Mesodermal cell (in vitro differentiated cells): ENCODE measurements around the gene MACF1.
A peak's percentile ranks its signal among the peaks of the same experiment; 100 is the strongest.
"Not testable (repeated sequence)": the region's sequence is repeated elsewhere in the genome, so short reads cannot be mapped to it uniquely, and the experiment has no call there.

Experiments used
- H3K27ac ChIP-seq: 2 replicates; pipeline ENCODE4 v1.7.0; 2013; ENCODE audit warnings: mild to moderate bottlenecking, low read depth, low read length, moderate library complexity; ENCODE audit not compliant: severe bottlenecking
- H3K36me3 ChIP-seq: 2 replicates; pipeline ENCODE4 v1.7.1; 2013; ENCODE audit warnings: mild to moderate bottlenecking, low read length, moderate library complexity; ENCODE audit not compliant: control insufficient read depth, insufficient read depth
- H3K4me1 ChIP-seq: one replicate; pipeline ENCODE4 v1.7.1; 2013; ENCODE audit warnings: mild to moderate bottlenecking, low read length; ENCODE audit not compliant: insufficient read depth, control insufficient read depth, poor library complexity, severe bottlenecking
- H3K4me3 ChIP-seq: 2 replicates; pipeline ENCODE4 v1.7.0; 2013; ENCODE audit warnings: low read length, control low read depth, mild to moderate bottlenecking; ENCODE audit not compliant: insufficient read depth, poor library complexity, severe bottlenecking; ENCODE audit errors: extremely low read depth
- H3K9me3 ChIP-seq: 2 replicates; pipeline ENCODE4 v1.7.1; 2013; ENCODE audit warnings: mild to moderate bottlenecking, low read length, moderate library complexity; ENCODE audit not compliant: control insufficient read depth
- WGBS, 2 experiments: methylation state at CpG; one replicate each; pipeline ENCODE4 v1.1.5; 2013; ENCODE audit warnings: missing lambda C conversion rate in 2 of 2; ENCODE audit not compliant: insufficient coverage in 2 of 2; 5-methylcytosine and 5-hydroxymethylcytosine counted together

The MACF1 gene

GRCh38 chr1:39505289-39505688 lies 300.8 kb downstream of the MACF1 start:
- H3K9me3 ChIP-seq: no peaks in the 10 kb centered on the region

DNA sequence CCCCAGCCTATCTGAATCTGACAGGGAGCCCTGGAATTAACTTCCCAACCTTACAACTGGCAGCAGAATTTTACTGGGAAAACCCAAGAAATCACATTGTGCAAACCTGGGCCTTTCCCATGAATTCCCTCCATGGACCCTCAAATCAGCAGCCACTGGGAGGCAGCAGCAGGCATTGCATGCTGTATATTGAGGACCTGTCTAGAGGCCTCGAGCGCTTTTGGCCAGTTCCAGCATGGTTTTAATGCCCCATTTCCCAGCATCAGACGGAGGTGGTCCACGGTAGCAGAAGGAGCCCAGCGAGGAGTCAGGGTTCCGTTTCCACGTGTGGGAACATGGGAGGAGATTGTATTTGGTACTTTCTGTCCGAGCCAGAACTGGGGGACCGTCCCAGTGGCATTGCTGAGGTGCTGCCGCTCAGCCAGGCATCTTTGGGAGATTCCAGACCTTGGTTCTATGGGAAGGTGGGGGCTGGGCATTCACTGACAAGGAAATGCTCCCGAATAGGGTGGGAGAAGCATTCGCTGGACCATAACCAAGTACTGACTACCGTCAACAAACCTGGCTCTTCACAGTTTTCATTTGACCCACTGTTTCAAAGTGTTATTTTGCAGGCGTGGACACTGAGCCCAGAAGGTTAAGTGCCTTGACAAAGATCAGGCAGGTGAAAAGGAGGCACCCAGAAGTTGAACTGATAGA lies 302.9 kb downstream of the MACF1 start:
- no peaks in the 10 kb centered on the region for H3K36me3 ChIP-seq
- H3K4me1 ChIP-seq: peaks cover 3% of the 10 kb centered on the region
- H3K4me3 ChIP-seq: no peak overlapping the region
- H3K27ac ChIP-seq: no peak overlapping the region
- H3K9me3 ChIP-seq: no peaks in the 10 kb centered on the region
- WGBS, 2 experiments: 71% methylated on average over 11 to 13 of the region's 14 CpGs

More at GRCh38 chr1:39505289-39505688, 300.8 kb downstream of the MACF1 start:
- H3K36me3 ChIP-seq: no peaks in the 10 kb centered on the region
- H3K27ac ChIP-seq: no peak overlapping the region
- peaks cover 3% of the 10 kb centered on the region for H3K4me1 ChIP-seq
- no peak overlapping the region for H3K4me3 ChIP-seq

DNA sequence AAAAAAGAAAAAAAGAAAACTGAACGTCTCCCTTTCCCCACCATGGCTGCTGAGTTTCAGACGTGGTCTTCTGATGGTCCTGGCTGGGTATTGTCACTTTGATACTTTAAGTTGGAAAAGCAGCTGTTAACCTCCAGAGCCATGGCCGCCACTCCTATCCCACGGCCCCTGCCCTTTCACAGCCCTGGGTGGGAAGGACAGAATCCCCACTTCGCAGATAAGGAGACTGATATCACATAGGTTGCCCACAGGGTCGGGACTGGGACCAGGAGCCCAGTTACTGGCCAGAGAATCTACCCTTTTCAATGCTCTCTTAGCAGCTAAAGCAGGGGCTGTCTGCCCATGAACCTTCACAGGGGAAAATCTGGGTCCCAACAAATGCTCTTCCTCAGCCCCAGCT lies 303.8 kb downstream of the MACF1 start:
- Histone ChIP-seq H3K27ac (no peak overlapping the region), H3K4me1 (peaks cover 3% of the 10 kb centered on the region), H3K36me3 (no peaks in the 10 kb centered on the region), H3K9me3 (no peaks in the 10 kb centered on the region), H3K4me3 (no peak overlapping the region)
- WGBS, 2 experiments: 67 to 94% methylated on average over 1 to 3 of the region's 6 CpGs

GRCh38 chr1:39508857-39509305 lies 304.4 kb downstream of the MACF1 start:
- H3K27ac ChIP-seq: no peak overlapping the region
- H3K4me1 ChIP-seq: peaks cover 3% of the 10 kb centered on the region
- WGBS, 2 experiments: 88 to 91% methylated on average over 7 to 11 of the region's 11 CpGs
- no peak overlapping the region for H3K4me3 ChIP-seq
- no peaks in the 10 kb centered on the region for H3K9me3 ChIP-seq
- H3K36me3 ChIP-seq: no peaks in the 10 kb centered on the region

DNA sequence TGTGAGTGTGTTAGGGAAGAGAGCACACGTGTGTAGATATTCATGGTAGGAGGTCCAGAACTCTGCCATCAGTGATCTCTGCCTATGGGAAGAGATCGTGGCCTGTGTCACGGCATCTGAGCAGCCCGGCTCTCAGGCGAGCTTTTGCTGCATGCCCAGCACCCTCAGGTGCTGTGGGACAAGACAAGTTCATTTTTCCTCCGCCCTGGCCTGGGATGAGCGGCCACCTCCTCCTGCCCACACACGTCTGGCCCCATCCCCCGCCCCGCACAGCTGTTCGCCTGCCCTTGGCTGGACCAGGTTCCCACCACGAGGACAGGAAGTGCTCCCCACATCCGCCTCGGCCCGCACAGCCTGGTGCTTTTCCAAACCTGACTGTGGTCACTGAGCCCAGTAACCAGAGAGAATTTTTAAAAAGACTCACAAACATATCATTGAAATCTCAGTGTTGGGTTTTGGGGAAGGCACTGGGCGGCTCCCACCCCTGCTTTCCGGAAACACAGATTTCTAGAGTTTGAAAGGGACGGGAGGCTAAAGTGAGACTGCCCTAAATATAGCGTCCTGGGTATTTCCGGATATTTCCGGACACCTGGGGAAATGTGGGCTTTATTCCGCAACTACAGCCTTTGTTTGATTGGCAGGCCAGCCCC lies 305.0 kb downstream of the MACF1 start:
- no peaks in the 10 kb centered on the region for H3K9me3 ChIP-seq
- no peak overlapping the region for H3K27ac ChIP-seq
- H3K4me1 ChIP-seq: peaks cover 3% of the 10 kb centered on the region
- WGBS, 2 experiments: 91 to 93% methylated on average over 6 to 17 of the region's 22 CpGs
- no peaks in the 10 kb centered on the region for H3K36me3 ChIP-seq
- H3K4me3 ChIP-seq: no peak overlapping the region

DNA sequence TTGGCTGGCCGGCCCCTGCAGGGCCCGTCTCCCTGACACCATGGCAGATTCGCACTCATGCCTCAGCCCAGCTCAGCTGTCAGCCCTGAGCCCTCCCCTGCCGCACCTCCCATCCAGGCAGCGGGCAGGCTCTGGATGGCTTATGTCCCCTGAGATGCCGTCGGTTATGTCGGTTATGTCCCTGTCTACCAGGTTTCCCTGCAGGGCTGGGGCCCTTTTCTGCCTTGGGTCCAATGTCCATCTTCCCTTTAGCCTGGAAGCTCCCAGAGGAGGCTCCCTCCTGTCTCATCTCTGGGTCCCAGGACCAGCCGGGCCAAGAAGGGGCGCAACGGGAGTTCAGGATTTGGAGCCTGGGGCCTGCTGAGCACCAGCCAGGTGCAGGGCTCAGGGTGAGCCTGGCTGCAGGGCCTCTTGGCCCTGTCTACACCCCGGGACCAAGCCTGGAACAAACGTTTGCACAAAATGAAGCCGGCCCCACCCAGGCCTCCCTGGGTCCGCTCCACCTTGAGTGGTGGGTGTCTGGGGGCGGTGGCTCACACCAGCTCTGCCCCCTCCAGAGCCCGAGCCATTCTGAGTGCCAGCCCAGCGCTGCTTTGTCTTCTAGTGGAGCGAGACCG lies 306.2 kb downstream of the MACF1 start:
- not testable (repeated sequence) for H3K4me3 ChIP-seq, H3K36me3 ChIP-seq, H3K27ac ChIP-seq, H3K4me1 ChIP-seq, H3K9me3 ChIP-seq
- WGBS, 2 experiments: 95 to 96% methylated on average over 9 to 12 of the region's 20 CpGs

- H3K4me1 ChIP-seq, H3K36me3 ChIP-seq, H3K27ac ChIP-seq, H3K4me3 ChIP-seq, H3K9me3 ChIP-seq: not testable (repeated sequence)
- no CpG with 5 or more reads among the region's 13 CpGs for WGBS, 2 experiments
Observed at GRCh38 chr1:39511477-39511876, 307.0 kb downstream of the MACF1 start.

GRCh38 chr1:39512234-39512847 lies 307.8 kb downstream of the MACF1 start:
- not testable (repeated sequence) for H3K4me1 ChIP-seq, H3K9me3 ChIP-seq, H3K36me3 ChIP-seq, H3K27ac ChIP-seq, H3K4me3 ChIP-seq
- WGBS, 2 experiments: no CpG with 5 or more reads among the region's 25 CpGs

DNA sequence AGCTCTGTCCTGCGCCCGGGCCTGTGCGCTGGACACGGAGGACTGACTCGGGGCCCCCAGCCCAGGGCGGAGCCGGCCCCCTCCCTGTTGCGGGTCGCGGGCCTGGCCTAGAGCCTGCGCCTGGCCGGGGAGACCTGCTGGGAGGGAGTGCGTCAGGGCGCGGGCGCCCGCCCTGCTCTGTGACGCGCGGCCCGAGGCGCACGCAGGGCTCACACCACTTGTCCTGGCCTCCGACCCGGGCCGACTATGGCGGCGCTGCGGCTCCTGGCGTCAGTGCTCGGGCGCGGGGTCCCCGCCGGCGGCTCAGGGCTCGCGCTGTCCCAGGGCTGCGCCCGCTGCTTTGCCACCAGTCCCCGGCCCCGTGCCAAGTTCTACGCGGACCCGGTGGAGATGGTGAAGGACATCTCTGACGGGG lies 310.2 kb downstream of the MACF1 start:
- 20% methylated on average over 1 of the region's 46 CpGs; no CpG with 5 or more reads in 1 of the 2 experiments for WGBS, 2 experiments
- H3K27ac ChIP-seq, H3K36me3 ChIP-seq, H3K9me3 ChIP-seq, H3K4me1 ChIP-seq: not testable (repeated sequence)
- peak overlapping the region; percentile 11 for H3K4me3 ChIP-seq

DNA sequence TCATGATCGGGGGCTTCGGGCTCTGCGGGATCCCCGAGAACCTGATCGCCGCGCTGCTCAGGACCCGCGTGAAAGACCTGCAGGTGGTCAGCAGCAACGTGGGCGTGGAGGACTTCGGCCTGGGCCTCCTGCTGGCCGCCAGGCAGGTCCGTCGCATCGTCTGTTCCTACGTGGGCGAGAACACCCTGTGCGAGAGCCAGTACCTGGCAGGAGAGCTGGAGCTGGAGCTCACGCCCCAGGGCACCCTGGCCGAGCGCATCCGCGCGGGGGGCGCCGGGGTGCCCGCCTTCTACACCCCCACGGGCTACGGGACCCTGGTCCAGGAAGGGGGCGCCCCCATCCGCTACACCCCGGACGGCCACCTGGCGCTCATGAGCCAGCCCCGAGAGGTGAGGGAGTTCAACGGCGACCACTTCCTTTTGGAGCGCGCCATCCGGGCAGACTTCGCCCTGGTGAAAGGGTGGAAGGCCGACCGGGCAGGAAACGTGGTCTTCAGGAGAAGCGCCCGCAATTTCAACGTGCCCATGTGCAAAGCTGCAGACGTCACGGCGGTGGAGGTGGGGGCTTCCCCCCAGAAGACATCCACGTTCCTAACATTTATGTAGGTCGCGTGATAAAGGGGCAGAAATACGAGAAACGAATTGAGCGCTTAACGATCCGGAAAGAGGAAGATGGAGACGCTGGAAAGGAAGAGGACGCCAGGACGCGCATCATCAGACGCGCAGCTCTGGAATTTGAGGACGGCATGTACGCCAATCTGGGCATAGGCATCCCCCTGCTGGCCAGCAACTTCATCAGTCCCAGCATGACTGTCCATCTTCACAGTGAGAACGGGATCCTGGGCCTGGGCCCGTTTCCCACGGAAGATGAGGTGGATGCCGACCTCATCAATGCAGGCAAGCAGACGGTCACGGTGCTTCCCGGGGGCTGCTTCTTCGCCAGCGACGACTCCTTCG lies 310.9 kb downstream of the MACF1 start:
- not testable (repeated sequence) for H3K4me3 ChIP-seq, H3K9me3 ChIP-seq, H3K36me3 ChIP-seq, H3K4me1 ChIP-seq, H3K27ac ChIP-seq
- 72 to 90% methylated on average over 4 to 14 of the region's 78 CpGs for WGBS, 2 experiments
